GM12878 (cell line): ENCODE results near the gene CEBPE. TPM values are rescaled to one million over a fixed set of nuclear protein-coding genes. Genes with fewer than 3 reads are reported as not detected.

ENCODE experiments used
- ATAC-seq: fragments of 200-7000 bp; cut with Tn5 transposase; 3 replicates; pipeline ENCODE4 v1.9.1; 2020; ENCODE audit warnings: mild to moderate bottlenecking, moderate library complexity
- BruUV-seq: library from RNA; stranded (reverse); fragments of 400-500 nt; replicated peaks from 2 replicates; lab custom pipeline; 2021; lab: Mats Ljungman, UMichigan
- CTCF ChIA-PET: fragments of 300-600 bp; sonication (Branson Sonifier 250); formaldehyde crosslinking; extraction: SDS; loops from one replicate; lab custom pipeline; 2021; ENCODE audit warnings: inconsistent platforms; lab: Yijun Ruan, JAX
- POLR2A ChIA-PET: fragments of 350-600 bp; formaldehyde crosslinking; extraction: SDS; loops from one replicate; lab custom pipeline; 2021; ENCODE audit warnings: inconsistent platforms; lab: Charles Lee
- RAD21 ChIA-PET: fragments of 300-600 bp; sonication (Branson Sonifier 250); formaldehyde crosslinking; loops from one replicate; lab custom pipeline; 2023; ENCODE audit warnings: antibody characterized with exemption; ENCODE audit not compliant: unreplicated experiment; lab: Charles Lee
- SMC1A ChIA-PET: fragments of 300-600 bp; sonication (Branson Sonifier 250); formaldehyde crosslinking; loops from one replicate; lab custom pipeline; 2023; ENCODE audit not compliant: unreplicated experiment, uncharacterized antibody; lab: Charles Lee
- DNase-seq: peaks from one replicate; pipeline ENCODE4 v3.0.0-alpha.2; 2011; ENCODE audit warnings: low read depth, low spot score
- FAIRE-seq: peaks from 3 replicates; lab custom pipeline; 2011; peaks lifted over from hg19 to GRCh38; lab: Jason Lieb, UNC
- H2AFZ ChIP-seq: 2 replicates; pipeline ENCODE4 v1.6.0; 2011; ENCODE audit warnings: low read depth, low read length, control low read depth; ENCODE audit not compliant: control insufficient read depth
- H3K27ac ChIP-seq: 2 replicates; pipeline ENCODE4 v1.5.1; 2011; ENCODE audit warnings: control low read depth; ENCODE audit not compliant: control insufficient read depth, insufficient read depth
- H3K27me3 ChIP-seq, 2 experiments: replicated peaks in 1 of 2; 2 replicates each; pipeline versions ENCODE4 v1.6.0 to v1.6.1; 2011; ENCODE audit warnings: low read length in 1 of 2; ENCODE audit not compliant: control insufficient read depth in 2 of 2, insufficient read depth in 2 of 2
- H3K36me3 ChIP-seq, 2 experiments: 2 replicates each; pipeline ENCODE4 v1.5.1; 2011; ENCODE audit warnings: low read length in 1 of 2; ENCODE audit not compliant: control insufficient read depth in 2 of 2, insufficient read depth in 2 of 2
- H3K4me1 ChIP-seq: 2 replicates; pipeline ENCODE4 v1.6.1; 2011; ENCODE audit warnings: mild to moderate bottlenecking, low read length, moderate library complexity, mixed read lengths; ENCODE audit not compliant: control insufficient read depth, insufficient read depth
- H3K4me2 ChIP-seq: 2 replicates; pipeline ENCODE4 v1.6.0; 2011; ENCODE audit warnings: control low read depth; ENCODE audit not compliant: control insufficient read depth, insufficient read depth
- H3K4me3 ChIP-seq: fragments of 200-600 bp; sonication (generic); 2 replicates; pipeline ENCODE4 v1.5.1; 2016
- H3K79me2 ChIP-seq: 2 replicates; pipeline ENCODE4 v1.6.0; 2011; ENCODE audit warnings: low read length; ENCODE audit not compliant: control insufficient read depth, insufficient read depth
- H3K9ac ChIP-seq: 2 replicates; pipeline ENCODE4 v1.8.0; 2011; ENCODE audit warnings: low read length, control low read depth, mixed read lengths; ENCODE audit not compliant: control insufficient read depth, insufficient read depth
- H3K9me3 ChIP-seq: replicated peaks from 3 replicates; pipeline ENCODE4 v1.5.1; 2011; ENCODE audit warnings: mild to moderate bottlenecking, low read length; ENCODE audit not compliant: control insufficient read depth, insufficient read depth
- H4K20me1 ChIP-seq: 2 replicates; pipeline ENCODE4 v1.6.0; 2011; ENCODE audit not compliant: control insufficient read depth, insufficient read depth
- CEBPB ChIP-seq, 2 experiments: fragments of 150-350 bp in 1 of 2; IDR thresholded peaks; 2 replicates each; pipeline ENCODE4 v1.6.1; 2012 to 2014; ENCODE audit warnings: low read depth in 2 of 2, low read length in 2 of 2, borderline replicate concordance in 1 of 2, inconsistent platforms in 1 of 2
- CREB1 ChIP-seq: IDR thresholded peaks from 2 replicates; pipeline ENCODE4 v1.6.1; 2012; ENCODE audit warnings: low read depth, mild to moderate bottlenecking, inconsistent platforms
- DPF2 ChIP-seq: fragments of 450-650 bp; IDR thresholded peaks from 2 replicates; pipeline ENCODE4 v1.6.1; 2017; ENCODE audit warnings: mild to moderate bottlenecking
- KLF5 ChIP-seq: fragments of 450-650 bp; IDR thresholded peaks from 2 replicates; pipeline ENCODE4 v1.6.1; 2014; ENCODE audit warnings: mild to moderate bottlenecking; ENCODE audit not compliant: partially characterized antibody
- NFIC ChIP-seq: IDR thresholded peaks from 2 replicates; pipeline ENCODE4 v1.6.1; 2012; ENCODE audit warnings: low read depth, mild to moderate bottlenecking, inconsistent platforms, low read length, moderate library complexity
- NR2F1 ChIP-seq: fragments of 450-650 bp; conservative IDR thresholded peaks from 2 replicates; pipeline ENCODE4 v1.6.1; 2017; ENCODE audit warnings: mild to moderate bottlenecking
- POLR2AphosphoS2 ChIP-seq: IDR thresholded peaks from 2 replicates; pipeline ENCODE4 v1.6.1; 2011; ENCODE audit warnings: low read depth, mild to moderate bottlenecking, low read length, improper control_type of control experiment, moderate library complexity
- RFX5 ChIP-seq: IDR thresholded peaks from 2 replicates; pipeline ENCODE4 v1.6.1; 2011; ENCODE audit warnings: low read depth, low read length, improper control_type of control experiment
- SKIL ChIP-seq: fragments of 450-650 bp; IDR thresholded peaks from 2 replicates; pipeline ENCODE4 v1.6.1; 2017; ENCODE audit warnings: mild to moderate bottlenecking, low read depth, inconsistent platforms; ENCODE audit not compliant: poor library complexity, severe bottlenecking
- SREBF2 ChIP-seq: IDR thresholded peaks from 2 replicates; pipeline ENCODE4 v1.6.1; 2012; ENCODE audit warnings: mild to moderate bottlenecking, low read length
- TARDBP ChIP-seq: IDR thresholded peaks from 2 replicates; pipeline ENCODE4 v1.6.1; 2016; ENCODE audit warnings: borderline replicate concordance
- WGBS: methylation state at CpG from one replicate; pipeline ENCODE4 v1.1.6; 2016; ENCODE audit warnings: low lambda C conversion rate; ENCODE audit not compliant: insufficient replicate concordance, insufficient coverage; ENCODE audit errors: missing lambda C conversion rate; 5-methylcytosine and 5-hydroxymethylcytosine counted together
- in situ Hi-C: fragments of 300-500 bp; cut with MboI; formaldehyde crosslinking; loops from 9 replicates; pipeline ENCODE4 v1.14.3; 2018; ENCODE audit warnings: mixed read lengths
- intact Hi-C: fragments of 100-400 bp; cut with micrococcal nuclease; formaldehyde crosslinking; loops from one replicate; pipeline ENCODE4 v1.14.2; 2022; ENCODE audit not compliant: unreplicated experiment
- polyA plus RNA-seq, 11 experiments: library from polyadenylated mRNA; depleted of rRNA in 4 of 11; unstranded in 6 of 11; stranded (reverse) in 5 of 11; fragments of >200 nt; fragmentation: Nextera tagmentation in 4 of 11; fragmentation: Illumina TruSeq in 1 of 11; extraction: Ambion mirVana in 4 of 11; extraction: Trizol in 1 of 11; gene quantifications; 1 replicate in 1 of 11; 2 replicates in 10 of 11; pipeline versions ENCODE4 v1.2.1 to v1.2.3, GENCODE V29; 2011 to 2016; ENCODE audit warnings: inconsistent platforms in 2 of 11, missing spikeins in 2 of 11, low read depth in 1 of 11
- total RNA-seq, 4 experiments: library from RNA; depleted of rRNA in 3 of 4; stranded (reverse); fragments of >200 nt in 3 of 4; fragmentation: Illumina TruSeq in 1 of 4; extraction: Trizol in 1 of 4; gene quantifications; 2 replicates each; pipeline versions ENCODE4 v1.2.1 to v1.2.3, GENCODE V29; 2013 to 2021
- TF ChIP-seq, protein P1 (sequence below): fragments of 450-650 bp; IDR thresholded peaks from 2 replicates; pipeline ENCODE4 v1.6.1; 2017; ENCODE audit warnings: mild to moderate bottlenecking, moderate library complexity

CEBPE gene
- total and polyA plus RNA-seq, 10 of the 15 experiments (the other 5 are each of a cell fraction or from before 2014, with no cell fraction given): 0.09 to 0.45 (median 0.24) TPM; not detected in 7

DNA sequence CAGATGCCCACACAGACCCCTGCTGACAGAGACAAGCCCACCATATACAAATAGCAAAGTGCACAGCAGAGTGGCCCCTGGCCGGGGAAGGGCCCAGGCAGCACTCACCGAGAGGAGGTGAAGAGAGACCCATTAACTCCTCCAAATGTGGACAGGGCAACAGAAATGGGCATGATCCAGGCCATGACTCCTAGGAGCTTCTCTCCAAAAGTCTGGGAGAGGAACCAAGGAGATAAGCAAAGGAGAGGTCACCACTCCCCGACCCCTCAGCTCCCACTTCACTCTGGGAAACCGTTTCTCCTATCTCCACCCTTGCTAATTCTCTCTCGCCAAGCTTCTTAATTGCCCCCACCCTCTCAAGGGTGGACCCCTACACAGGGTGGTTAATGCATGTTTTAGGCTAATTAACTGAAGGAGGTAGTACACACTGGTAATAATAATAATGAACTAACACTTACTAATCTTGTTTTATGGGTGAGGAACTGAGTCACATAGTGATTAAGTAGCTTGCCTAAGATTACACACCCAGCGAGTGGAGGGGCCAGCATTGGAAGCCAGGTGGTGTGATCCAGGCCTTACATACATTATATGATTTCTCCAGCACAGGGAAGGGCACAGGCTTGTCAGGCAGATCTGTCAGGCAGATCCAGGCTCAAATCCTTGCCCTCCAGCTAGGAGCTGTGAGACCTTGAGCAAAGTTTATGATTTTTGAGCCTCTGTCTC lies 18.9 kb upstream of the CEBPE start:
- H3K27ac ChIP-seq: no peak overlapping the region
- in situ Hi-C loops (no loop called here), intact Hi-C loops (no loop called here)
- FAIRE-seq (no peak), ATAC-seq (no peak), DNase-seq (no peak)
- ChIA-PET CTCF (interaction anchor here (1.2 kb wide), 1 partner anchor 127 kb away, joined by 3 read pairs; no protein-coding TSS in a partner anchor), POLR2A (no interaction called here), RAD21 (interaction anchor here (1.5 kb wide), 1 partner anchor 17 kb away, joined by 3 read pairs; no protein-coding TSS in a partner anchor), SMC1A (interaction anchor here (1.5 kb wide), 1 partner anchor 17 kb away, joined by 4 read pairs; no protein-coding TSS in a partner anchor)
- BruUV-seq: no TSS peak
- no peak overlapping the region for H3K4me2 ChIP-seq
- no peaks in the 10 kb centered on the region for H3K36me3 ChIP-seq
- H3K4me3 ChIP-seq: no peak overlapping the region
- H3K9me3 ChIP-seq: no peaks in the 10 kb centered on the region
- H2AFZ ChIP-seq: no peak overlapping the region
- H3K79me2 ChIP-seq: no peaks in the 10 kb centered on the region
- no peak overlapping the region for H3K9ac ChIP-seq
- H4K20me1 ChIP-seq: no peaks in the 10 kb centered on the region
- 21% methylated on average over 6 of the region's 6 CpGs for WGBS
- H3K27me3 ChIP-seq: peaks cover 3% of the 10 kb centered on the region in 2 experiments; a peak in 3 of 4 replicates
- TF ChIP-seq NR2F1 (no peak), NFIC (no peak), POLR2AphosphoS2 (no peak), SREBF2 (no peak), DPF2 (no peak), TARDBP (no peak), KLF5 (no peak), RFX5 (no peak), CEBPB (IDR thresholded peaks at IDR 0.05; ENCODE audit: borderline replicate concordance in 1 of 2, low read depth in 2 of 2, low read length in 2 of 2) (no peak), SKIL (no peak), CREB1 (no peak)
- TF ChIP-seq, protein P1, sequence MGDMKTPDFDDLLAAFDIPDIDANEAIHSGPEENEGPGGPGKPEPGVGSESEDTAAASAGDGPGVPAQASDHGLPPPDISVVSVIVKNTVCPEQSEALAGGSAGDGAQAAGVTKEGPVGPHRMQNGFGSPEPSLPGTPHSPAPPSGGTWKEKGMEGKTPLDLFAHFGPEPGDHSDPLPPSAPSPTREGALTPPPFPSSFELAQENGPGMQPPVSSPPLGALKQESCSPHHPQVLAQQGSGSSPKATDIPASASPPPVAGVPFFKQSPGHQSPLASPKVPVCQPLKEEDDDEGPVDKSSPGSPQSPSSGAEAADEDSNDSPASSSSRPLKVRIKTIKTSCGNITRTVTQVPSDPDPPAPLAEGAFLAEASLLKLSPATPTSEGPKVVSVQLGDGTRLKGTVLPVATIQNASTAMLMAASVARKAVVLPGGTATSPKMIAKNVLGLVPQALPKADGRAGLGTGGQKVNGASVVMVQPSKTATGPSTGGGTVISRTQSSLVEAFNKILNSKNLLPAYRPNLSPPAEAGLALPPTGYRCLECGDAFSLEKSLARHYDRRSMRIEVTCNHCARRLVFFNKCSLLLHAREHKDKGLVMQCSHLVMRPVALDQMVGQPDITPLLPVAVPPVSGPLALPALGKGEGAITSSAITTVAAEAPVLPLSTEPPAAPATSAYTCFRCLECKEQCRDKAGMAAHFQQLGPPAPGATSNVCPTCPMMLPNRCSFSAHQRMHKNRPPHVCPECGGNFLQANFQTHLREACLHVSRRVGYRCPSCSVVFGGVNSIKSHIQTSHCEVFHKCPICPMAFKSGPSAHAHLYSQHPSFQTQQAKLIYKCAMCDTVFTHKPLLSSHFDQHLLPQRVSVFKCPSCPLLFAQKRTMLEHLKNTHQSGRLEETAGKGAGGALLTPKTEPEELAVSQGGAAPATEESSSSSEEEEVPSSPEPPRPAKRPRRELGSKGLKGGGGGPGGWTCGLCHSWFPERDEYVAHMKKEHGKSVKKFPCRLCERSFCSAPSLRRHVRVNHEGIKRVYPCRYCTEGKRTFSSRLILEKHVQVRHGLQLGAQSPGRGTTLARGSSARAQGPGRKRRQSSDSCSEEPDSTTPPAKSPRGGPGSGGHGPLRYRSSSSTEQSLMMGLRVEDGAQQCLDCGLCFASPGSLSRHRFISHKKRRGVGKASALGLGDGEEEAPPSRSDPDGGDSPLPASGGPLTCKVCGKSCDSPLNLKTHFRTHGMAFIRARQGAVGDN: no peak
- H3K4me1 ChIP-seq: no peaks in the 10 kb centered on the region
